Astrocyte (in vitro differentiated cells and primary cell): ENCODE measurements around the gene DRD1.
"Not testable (repeated sequence)": the region's sequence is repeated elsewhere in the genome, so short reads cannot be mapped to it uniquely, and the experiment has no call there.

Experiments used
- EZH2 ChIP-seq: IDR thresholded peaks from 2 replicates; pipeline ENCODE4 v1.6.1; 2012; ENCODE audit warnings: mild to moderate bottlenecking, low read length, inconsistent platforms; ENCODE audit not compliant: insufficient read depth
- TF ChIP-seq, protein P1 (sequence below): IDR thresholded peaks from 2 replicates; pipeline ENCODE4 v1.5.1; 2011; ENCODE audit warnings: low read depth, mild to moderate bottlenecking, inconsistent platforms, low read length, moderate library complexity; ENCODE audit not compliant: insufficient read depth

DNA sequence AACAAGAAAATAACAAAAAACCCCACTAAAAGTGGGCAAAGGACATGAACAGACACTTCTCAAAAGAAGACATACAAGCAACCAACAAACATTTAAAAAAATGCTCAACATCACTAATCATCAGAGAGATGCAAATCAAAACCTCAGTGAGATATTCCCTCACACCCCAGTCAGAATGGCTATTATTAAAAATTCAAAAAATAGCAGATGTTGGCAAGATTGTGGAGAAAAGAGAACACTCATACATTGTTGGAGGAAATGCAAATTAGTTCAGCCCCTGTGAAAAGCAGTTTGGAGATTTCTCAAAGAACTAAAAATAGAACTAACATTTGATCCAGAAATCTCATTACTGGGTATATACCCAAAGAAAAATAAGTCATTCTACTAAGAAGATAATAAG is 19.4 kb downstream of the DRD1 start:
- TF ChIP-seq, protein P1, sequence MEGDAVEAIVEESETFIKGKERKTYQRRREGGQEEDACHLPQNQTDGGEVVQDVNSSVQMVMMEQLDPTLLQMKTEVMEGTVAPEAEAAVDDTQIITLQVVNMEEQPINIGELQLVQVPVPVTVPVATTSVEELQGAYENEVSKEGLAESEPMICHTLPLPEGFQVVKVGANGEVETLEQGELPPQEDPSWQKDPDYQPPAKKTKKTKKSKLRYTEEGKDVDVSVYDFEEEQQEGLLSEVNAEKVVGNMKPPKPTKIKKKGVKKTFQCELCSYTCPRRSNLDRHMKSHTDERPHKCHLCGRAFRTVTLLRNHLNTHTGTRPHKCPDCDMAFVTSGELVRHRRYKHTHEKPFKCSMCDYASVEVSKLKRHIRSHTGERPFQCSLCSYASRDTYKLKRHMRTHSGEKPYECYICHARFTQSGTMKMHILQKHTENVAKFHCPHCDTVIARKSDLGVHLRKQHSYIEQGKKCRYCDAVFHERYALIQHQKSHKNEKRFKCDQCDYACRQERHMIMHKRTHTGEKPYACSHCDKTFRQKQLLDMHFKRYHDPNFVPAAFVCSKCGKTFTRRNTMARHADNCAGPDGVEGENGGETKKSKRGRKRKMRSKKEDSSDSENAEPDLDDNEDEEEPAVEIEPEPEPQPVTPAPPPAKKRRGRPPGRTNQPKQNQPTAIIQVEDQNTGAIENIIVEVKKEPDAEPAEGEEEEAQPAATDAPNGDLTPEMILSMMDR = not testable (repeated sequence)
- TF ChIP-seq EZH2 = not testable (repeated sequence)
